Measurements from ENCODE around the gene WAC. TPM values are rescaled to one million over a fixed set of nuclear protein-coding genes. Genes with fewer than 3 reads are reported as not detected.
"Not testable (repeated sequence)": the region's sequence is repeated elsewhere in the genome, so short reads cannot be mapped to it uniquely, and the experiment has no call there.

WAC gene
- total RNA-seq, 2 experiments from 2014 or later, result 111 to 121 TPM

DNA sequence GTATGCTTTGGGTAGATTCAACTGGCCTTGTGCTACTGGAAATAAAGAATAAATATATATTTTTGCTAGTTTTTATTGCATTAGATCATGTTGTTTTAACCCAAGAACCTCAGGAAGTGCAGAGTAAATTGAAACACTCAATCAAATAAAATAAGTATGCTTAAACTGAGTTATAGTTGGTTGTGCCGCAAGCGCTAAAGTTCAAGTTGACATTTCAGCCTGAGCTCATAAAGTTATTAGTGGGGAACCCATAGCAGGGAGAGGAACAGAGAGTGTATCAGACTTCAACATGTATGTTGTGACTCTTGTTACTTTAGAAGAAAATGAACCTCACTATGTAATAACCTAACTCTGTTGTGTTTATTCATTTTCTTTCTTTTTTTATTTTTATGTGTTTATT is 119.2 kb downstream of the WAC start:
- Histone ChIP-seq H3K27ac (ENCODE audit: low read depth, low read length, poor library complexity, severe bottlenecking) (no peak overlapping the region), H2AFZ (ENCODE audit: low read length) (no peak overlapping the region), H3K36me3 (ENCODE audit: insufficient read depth, low read length) (no peaks in the 10 kb centered on the region), H3K4me1 (ENCODE audit: insufficient read depth, low read length, poor library complexity, severe bottlenecking) (no peaks in the 10 kb centered on the region), H3K4me2 (ENCODE audit: low read length) (no peak overlapping the region), H4K20me1 (ENCODE audit: insufficient read depth, low read length) (no peaks in the 10 kb centered on the region), H3K4me3 (ENCODE audit: low read depth, low read length, poor library complexity, severe bottlenecking) (no peak overlapping the region), H3K9me2 (ENCODE audit: insufficient read depth, low read length) (no peaks in the 10 kb centered on the region), H3K79me2 (ENCODE audit: insufficient read depth, low read depth, low read length) (no peaks in the 10 kb centered on the region), H3K9me3 (ENCODE audit: low read length) (no peaks in the 10 kb centered on the region)
- no peak for TF ChIP-seq EZH2phosphoT487 (IDR thresholded peaks at IDR 0.05; ENCODE audit: borderline replicate concordance, low read depth, low read length)
- TF ChIP-seq, protein P1, sequence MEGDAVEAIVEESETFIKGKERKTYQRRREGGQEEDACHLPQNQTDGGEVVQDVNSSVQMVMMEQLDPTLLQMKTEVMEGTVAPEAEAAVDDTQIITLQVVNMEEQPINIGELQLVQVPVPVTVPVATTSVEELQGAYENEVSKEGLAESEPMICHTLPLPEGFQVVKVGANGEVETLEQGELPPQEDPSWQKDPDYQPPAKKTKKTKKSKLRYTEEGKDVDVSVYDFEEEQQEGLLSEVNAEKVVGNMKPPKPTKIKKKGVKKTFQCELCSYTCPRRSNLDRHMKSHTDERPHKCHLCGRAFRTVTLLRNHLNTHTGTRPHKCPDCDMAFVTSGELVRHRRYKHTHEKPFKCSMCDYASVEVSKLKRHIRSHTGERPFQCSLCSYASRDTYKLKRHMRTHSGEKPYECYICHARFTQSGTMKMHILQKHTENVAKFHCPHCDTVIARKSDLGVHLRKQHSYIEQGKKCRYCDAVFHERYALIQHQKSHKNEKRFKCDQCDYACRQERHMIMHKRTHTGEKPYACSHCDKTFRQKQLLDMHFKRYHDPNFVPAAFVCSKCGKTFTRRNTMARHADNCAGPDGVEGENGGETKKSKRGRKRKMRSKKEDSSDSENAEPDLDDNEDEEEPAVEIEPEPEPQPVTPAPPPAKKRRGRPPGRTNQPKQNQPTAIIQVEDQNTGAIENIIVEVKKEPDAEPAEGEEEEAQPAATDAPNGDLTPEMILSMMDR (conservative IDR thresholded peaks at IDR 0.05; ENCODE audit: low read length), result no peak
- POLR2A ChIA-PET, result no interaction called here
- intact Hi-C loops (cut with micrococcal nuclease; ENCODE audit: unreplicated experiment), result no loop called here
- BruUV-seq (replicated peaks), result no TSS peak
- CTCF ChIA-PET (ENCODE audit: unreplicated experiment), result no interaction called here
- DNase-seq (ENCODE audit: low spot score), result no peak

DNA sequence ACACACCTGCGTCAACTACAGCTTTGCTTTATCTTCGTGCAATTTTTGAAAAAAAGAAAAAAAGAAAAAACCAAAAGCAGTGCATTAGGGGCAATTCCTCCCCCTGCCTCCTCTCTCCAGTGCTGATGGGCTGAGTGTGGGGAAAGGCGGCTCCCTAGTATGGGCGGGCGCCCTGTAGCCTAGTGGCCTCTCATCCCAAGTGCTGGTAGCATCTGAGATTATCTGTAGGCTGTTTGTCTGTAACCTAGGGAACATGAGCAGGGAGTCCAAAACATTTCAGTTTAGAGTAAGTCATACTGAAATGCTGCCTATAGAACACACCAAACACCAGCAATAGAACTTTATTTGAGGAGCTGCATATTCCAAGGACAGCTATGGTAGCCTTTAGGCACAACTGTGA is 119.8 kb downstream of the WAC start:
- no peak for DNase-seq (ENCODE audit: low spot score)
- H3K4me3 ChIP-seq (ENCODE audit: low read depth, low read length, poor library complexity, severe bottlenecking), result no peak overlapping the region
- ChIA-PET CTCF (ENCODE audit: unreplicated experiment) (no interaction called here), POLR2A (no interaction called here)
- H3K9me2 ChIP-seq (ENCODE audit: insufficient read depth, low read length), result no peaks in the 10 kb centered on the region
- H3K9me3 ChIP-seq (ENCODE audit: low read length), result no peaks in the 10 kb centered on the region
- no peaks in the 10 kb centered on the region for H3K36me3 ChIP-seq (ENCODE audit: insufficient read depth, low read length)
- TF ChIP-seq, protein P1 (conservative IDR thresholded peaks at IDR 0.05; ENCODE audit: low read length), result no peak
- TF ChIP-seq EZH2phosphoT487 (IDR thresholded peaks at IDR 0.05; ENCODE audit: borderline replicate concordance, low read depth, low read length), result no peak
- BruUV-seq (replicated peaks), result no TSS peak
- intact Hi-C loops (cut with micrococcal nuclease; ENCODE audit: unreplicated experiment), result no loop called here
- H2AFZ ChIP-seq (ENCODE audit: low read length), result no peak overlapping the region
- H4K20me1 ChIP-seq (ENCODE audit: insufficient read depth, low read length), result no peaks in the 10 kb centered on the region
- no peak overlapping the region for H3K27ac ChIP-seq (ENCODE audit: low read depth, low read length, poor library complexity, severe bottlenecking)
- H3K4me1 ChIP-seq (ENCODE audit: insufficient read depth, low read length, poor library complexity, severe bottlenecking), result no peaks in the 10 kb centered on the region
- H3K79me2 ChIP-seq (ENCODE audit: insufficient read depth, low read depth, low read length), result no peaks in the 10 kb centered on the region
- no peak overlapping the region for H3K4me2 ChIP-seq (ENCODE audit: low read length)

DNA sequence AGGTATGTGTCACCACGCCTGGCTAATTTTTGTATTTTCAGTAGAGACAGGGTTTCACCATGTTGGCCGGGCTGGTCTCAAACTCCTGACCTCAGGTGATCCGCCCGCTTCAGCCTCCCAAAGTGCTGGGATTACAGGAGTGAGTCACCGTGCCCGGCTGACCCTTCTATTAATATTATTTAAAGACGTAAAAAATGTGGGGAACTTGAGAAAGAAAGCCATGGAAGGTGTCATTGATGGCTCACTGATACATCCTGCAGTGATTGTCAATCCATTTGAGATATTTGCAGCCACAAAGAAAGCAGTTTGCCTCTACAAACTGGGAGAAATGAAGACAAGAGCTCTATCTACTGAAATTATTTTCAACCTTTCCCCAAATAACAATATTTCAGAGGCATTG is 125.9 kb downstream of the WAC start:
- intact Hi-C loops (cut with micrococcal nuclease; ENCODE audit: unreplicated experiment); DNase-seq (ENCODE audit: low spot score); H3K4me1 ChIP-seq (ENCODE audit: insufficient read depth, low read length, poor library complexity, severe bottlenecking); CTCF ChIA-PET (ENCODE audit: unreplicated experiment); H4K20me1 ChIP-seq (ENCODE audit: insufficient read depth, low read length); BruUV-seq (replicated peaks); H3K36me3 ChIP-seq (ENCODE audit: insufficient read depth, low read length); H3K4me2 ChIP-seq (ENCODE audit: low read length); H2AFZ ChIP-seq (ENCODE audit: low read length); POLR2A ChIA-PET; H3K79me2 ChIP-seq (ENCODE audit: insufficient read depth, low read depth, low read length); H3K27ac ChIP-seq (ENCODE audit: low read depth, low read length, poor library complexity, severe bottlenecking); H3K9me3 ChIP-seq (ENCODE audit: low read length); H3K9me2 ChIP-seq (ENCODE audit: insufficient read depth, low read length); H3K4me3 ChIP-seq (ENCODE audit: low read depth, low read length, poor library complexity, severe bottlenecking): not testable (repeated sequence)
